AG04449 (cell line): ENCODE data around the gene BATF2.

Experiments
- CTCF ChIA-PET: fragments of 350-600 bp; formaldehyde crosslinking; extraction: SDS; loops from one replicate; lab custom pipeline; 2021; ENCODE audit warnings: antibody characterized with exemption; lab: Yijun Ruan, JAX
- POLR2A ChIA-PET: fragments of 400-600, 350-600 bp; formaldehyde crosslinking; extraction: SDS; loops from one replicate; lab custom pipeline; 2020; ENCODE audit warnings: antibody characterized with exemption, inconsistent platforms; lab: Yijun Ruan, JAX
- DNase-seq: peaks from one replicate; pipeline ENCODE4 v3.0.0-alpha.2; 2010; ENCODE audit warnings: low read depth, low spot score
- H3K4me3 ChIP-seq: 2 replicates; pipeline ENCODE4 v1.5.1; 2011; ENCODE audit warnings: low read depth, mild to moderate bottlenecking, control low read depth, low read length
- TF ChIP-seq, protein P1 (sequence below): IDR thresholded peaks from one replicate; pipeline ENCODE4 v1.5.1; 2011; ENCODE audit warnings: mild to moderate bottlenecking, moderate library complexity, low read length, control low read depth, inconsistent platforms; ENCODE audit not compliant: insufficient read depth; ENCODE audit errors: missing control alignments

BATF2 gene

DNA sequence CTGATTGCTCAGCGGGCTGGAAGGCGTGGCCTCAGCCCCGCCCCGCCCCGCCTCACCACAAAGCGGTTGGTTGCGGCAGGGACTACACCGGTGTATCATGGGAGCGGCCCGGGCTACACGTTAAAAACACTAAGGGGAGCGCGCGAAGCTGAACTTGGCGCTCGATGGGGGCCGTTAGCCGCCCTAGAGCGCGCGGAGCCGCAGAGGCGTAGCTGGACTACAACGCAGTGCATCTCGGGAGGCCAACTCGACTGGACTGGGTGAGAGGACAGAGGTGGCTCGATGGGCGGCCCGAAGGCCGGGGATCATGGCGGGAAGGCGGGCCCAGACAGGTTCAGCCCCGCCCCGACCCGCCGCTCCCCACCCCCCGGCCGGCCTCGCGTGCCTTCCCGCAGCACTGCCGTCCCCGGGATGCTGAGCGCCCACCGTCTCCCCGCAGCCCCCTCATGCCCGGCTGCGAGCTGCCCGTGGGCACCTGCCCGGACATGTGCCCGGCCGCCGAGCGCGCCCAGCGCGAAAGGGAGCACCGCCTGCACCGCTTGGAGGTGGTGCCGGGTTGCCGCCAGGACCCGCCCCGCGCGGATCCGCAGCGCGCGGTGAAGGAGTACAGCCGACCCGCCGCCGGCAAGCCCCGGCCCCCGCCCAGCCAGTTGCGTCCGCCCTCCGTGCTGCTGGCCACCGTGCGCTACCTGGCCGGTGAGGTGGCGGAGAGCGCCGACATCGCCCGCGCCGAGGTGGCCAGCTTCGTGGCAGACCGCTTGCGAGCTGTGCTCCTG is 44.3 kb upstream of the BATF2 start, which contains the start of gene SAC3D1:
TSS of gene SAC3D1 (plus strand) at position 364 of the 776 bp plus-strand sequence. CDS start at position 447, 83 bp downstream.
- CTCF ChIA-PET, result interaction anchor here (1.1 to 3.2 kb wide), 6 partner anchors 10 to 31 kb away, joined by 3 to 17 read pairs (median 10); partner anchors contain the start of genes ARL2, NAALADL1 and SNX15
- peak within 1 kb of the TSS; percentile 73 for H3K4me3 ChIP-seq
- DNase-seq, result peak; percentile 37
- TF ChIP-seq, protein P1, sequence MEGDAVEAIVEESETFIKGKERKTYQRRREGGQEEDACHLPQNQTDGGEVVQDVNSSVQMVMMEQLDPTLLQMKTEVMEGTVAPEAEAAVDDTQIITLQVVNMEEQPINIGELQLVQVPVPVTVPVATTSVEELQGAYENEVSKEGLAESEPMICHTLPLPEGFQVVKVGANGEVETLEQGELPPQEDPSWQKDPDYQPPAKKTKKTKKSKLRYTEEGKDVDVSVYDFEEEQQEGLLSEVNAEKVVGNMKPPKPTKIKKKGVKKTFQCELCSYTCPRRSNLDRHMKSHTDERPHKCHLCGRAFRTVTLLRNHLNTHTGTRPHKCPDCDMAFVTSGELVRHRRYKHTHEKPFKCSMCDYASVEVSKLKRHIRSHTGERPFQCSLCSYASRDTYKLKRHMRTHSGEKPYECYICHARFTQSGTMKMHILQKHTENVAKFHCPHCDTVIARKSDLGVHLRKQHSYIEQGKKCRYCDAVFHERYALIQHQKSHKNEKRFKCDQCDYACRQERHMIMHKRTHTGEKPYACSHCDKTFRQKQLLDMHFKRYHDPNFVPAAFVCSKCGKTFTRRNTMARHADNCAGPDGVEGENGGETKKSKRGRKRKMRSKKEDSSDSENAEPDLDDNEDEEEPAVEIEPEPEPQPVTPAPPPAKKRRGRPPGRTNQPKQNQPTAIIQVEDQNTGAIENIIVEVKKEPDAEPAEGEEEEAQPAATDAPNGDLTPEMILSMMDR, result no peak
- POLR2A ChIA-PET, result interaction anchor here (0.6 to 1.5 kb wide), 7 partner anchors 13 to 592 kb away, joined by 3 to 4 read pairs (median 3); partner anchors contain the start of genes ARL2, GPHA2, PPP2R5B and SF1

DNA sequence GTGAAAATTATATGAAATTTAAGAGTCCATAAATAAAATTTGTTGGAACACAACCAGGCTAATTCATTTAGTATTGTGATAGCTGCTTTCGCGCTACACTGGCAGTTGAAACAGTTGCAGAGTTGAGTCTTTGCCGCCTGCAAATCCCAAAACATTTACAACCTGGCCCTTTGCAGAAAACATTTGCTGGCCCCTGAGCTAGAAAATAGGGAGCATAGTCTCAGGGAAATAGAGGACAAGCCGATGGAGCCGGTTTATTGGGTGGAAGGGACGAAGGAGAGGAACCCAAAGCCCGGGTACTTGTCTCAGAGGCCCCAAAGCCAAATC is 43.7 kb upstream of the BATF2 start:
- ChIA-PET POLR2A (interaction anchor here (0.7 to 1.5 kb wide), 5 partner anchors 27 to 591 kb away, joined by 3 to 4 read pairs (median 3); partner anchors contain the start of genes ARL2, GPHA2 and SF1), CTCF (interaction anchor here (1.2 to 3.2 kb wide), 5 partner anchors 9 to 31 kb away, joined by 3 to 17 read pairs (median 13); partner anchors contain the start of genes ARL2 and SNX15)
- no peak for DNase-seq
- TF ChIP-seq, protein P1, result no peak
- H3K4me3 ChIP-seq, result peak overlapping the region; percentile 73

DNA sequence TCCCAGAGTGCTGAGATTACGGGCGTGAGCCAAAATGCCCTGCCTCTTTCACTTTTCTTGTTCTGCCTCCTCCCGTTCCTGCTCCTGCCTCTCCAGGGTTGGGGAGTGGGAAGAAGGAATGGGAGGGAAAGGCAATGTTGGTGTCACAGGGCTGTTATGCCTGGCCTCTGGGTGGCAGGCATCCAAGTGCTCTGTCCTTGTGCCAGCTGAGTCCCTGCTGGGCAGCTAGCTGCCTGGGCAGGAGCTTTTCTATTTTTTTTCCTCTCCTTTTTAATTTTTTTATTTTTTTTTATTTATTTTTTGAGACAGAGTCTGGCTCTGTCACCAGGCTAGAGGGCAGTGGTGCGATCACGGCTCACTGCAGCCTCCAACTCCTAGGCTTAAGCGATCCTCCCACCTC is 40.2 kb upstream of the BATF2 start:
- POLR2A ChIA-PET, result no interaction called here
- TF ChIP-seq, protein P1, result no peak
- CTCF ChIA-PET, result interaction anchor here (1.2 kb wide), 1 partner anchor 8 kb away, joined by 7 read pairs; no protein-coding TSS in a partner anchor

DNA sequence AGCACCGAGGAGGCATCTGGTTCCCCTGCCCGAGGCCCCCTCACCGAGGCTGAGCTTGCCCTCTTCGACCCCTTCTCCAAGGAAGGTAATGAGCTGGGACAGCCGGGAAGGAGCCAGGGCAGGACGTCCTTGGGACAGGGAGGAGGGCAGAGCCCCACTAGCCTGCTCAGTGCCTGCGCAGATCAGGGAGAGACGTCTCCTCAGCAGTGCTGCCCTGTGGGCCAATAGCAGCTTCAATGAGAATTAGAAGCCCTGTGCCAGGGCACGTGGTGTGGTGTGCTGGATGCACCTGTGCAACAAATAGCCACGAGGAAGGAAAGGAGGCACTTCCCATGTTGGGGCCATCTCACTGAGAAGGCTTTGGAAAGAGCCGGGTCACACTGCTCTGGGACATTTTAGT is 38.8 kb upstream of the BATF2 start:
- POLR2A ChIA-PET, result no interaction called here
- DNase-seq, result no peak
- CTCF ChIA-PET, result interaction anchor here (1.2 to 2.6 kb wide), 3 partner anchors 8 to 147 kb away, joined by 3 to 16 read pairs (median 3); partner anchors contain the start of genes ARL2 and SNX15
- H3K4me3 ChIP-seq, result no peak overlapping the region
- TF ChIP-seq, protein P1, result no peak

More for the DNA sequence above, 40.2 kb upstream of the BATF2 start:
- H3K4me3 ChIP-seq, result no peak overlapping the region
- no peak for DNase-seq

DNA sequence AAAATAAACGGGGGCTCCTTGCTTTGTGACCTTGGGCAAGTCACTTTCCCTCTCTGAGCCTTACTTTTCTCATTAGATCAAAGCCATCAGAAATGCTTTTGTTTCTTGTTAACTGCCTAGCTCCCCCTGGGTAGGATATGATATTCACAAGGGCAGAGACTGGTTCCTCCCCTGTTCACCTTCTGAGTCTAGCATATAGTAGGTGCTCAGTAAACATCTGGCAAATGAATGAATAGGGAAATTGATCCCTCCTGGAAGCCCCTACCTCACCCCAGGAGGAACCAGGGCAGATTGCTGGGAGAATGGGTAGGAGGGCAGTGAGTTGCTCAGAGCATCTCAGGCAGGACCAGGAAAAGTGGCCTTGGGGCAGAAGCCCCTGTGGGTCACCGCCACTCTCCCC is 37.7 kb upstream of the BATF2 start:
- ChIA-PET CTCF (interaction anchor here (2.6 kb wide), 1 partner anchor 21 kb away, joined by 16 read pairs; the partner anchor contains the start of gene ARL2), POLR2A (no interaction called here)
- DNase-seq, result no peak
- TF ChIP-seq, protein P1, result no peak
- H3K4me3 ChIP-seq, result no peak overlapping the region

DNA sequence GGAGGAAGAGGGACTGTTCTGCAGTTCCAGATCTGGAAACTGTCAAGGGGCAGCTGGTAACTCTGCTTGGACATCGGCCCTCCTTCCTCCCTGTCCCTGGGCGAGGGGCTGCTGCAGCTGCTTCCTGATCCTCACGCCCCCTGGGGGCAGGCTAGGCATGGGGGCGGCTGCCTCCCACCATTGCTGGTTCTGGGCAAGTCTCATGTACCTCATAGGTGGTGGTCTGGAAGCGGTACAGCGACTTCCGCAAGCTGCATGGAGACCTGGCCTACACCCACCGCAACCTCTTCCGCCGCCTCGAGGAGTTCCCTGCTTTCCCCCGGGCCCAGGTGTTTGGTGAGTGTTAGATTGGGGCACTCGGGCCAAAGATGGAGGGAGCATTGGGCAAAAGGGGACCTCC is 35.4 kb upstream of the BATF2 start:
- DNase-seq, result no peak
- TF ChIP-seq, protein P1, result no peak
- CTCF ChIA-PET, result interaction anchor here (1.1 to 10.5 kb wide), 3 partner anchors 9 to 78 kb away, joined by 3 to 140 read pairs (median 6); partner anchors contain the start of genes ARL2 and SAC3D1
- POLR2A ChIA-PET, result no interaction called here
- H3K4me3 ChIP-seq, result no peak overlapping the region
